HG02642 (cell line): ENCODE data around the gene RPS10.

Experiments
- ATAC-seq: cut with Tn5 transposase; IDR thresholded peaks from one replicate; pipeline ENCODE4 v1.9.1; 2021; ENCODE audit warnings: mild to moderate bottlenecking; ENCODE audit not compliant: unreplicated experiment, poor library complexity

RPS10 gene

DNA sequence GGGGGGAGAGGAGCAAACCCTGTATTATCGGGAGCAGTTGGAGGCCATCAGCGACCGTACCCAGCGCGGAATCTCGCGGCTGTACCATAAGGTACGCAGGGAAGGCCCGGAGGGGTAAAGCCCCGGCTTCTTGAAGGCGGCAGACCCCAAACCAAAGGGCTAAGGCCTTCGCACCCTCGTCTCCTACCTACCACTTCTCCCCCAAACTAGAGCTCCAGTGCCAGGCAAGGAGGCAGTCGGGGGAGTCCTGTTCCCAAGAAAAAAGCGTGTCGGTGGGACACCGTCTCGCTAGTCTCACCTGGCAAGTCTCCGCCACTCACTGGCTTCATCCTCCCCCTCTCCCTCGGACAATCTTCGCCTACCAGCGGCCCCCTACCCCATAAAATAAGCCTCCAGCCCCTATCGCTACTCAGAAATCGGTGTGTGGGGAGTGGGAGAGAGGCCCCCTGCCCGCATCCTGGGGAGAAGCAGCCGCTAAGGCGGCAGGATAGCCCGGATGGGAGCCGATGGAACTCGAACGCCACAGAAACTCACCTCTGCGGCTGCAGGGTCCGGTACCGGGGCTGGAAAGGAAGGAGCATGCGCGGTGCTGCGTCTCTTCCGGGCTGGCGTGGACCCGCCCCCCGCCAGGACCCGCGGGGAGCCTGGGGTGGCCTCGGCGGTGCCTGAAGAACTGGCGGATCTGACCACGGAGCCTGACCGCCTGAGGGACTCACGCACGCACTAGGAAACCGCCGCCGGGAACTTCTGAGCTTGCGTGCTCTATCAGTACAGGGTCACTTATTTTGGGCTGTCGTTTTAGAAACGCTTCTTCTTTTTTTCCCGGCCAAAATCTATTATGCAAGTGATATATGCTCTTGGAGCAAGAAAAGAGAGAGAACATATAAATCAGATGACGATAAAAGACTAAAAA is at the start of gene RPS10:
TSS of gene RPS10 (minus strand) at position 572 of the 913 bp plus-strand sequence. CDS start 848 bp downstream, outside the sequence.
- peak; percentile 94 for ATAC-seq

DNA sequence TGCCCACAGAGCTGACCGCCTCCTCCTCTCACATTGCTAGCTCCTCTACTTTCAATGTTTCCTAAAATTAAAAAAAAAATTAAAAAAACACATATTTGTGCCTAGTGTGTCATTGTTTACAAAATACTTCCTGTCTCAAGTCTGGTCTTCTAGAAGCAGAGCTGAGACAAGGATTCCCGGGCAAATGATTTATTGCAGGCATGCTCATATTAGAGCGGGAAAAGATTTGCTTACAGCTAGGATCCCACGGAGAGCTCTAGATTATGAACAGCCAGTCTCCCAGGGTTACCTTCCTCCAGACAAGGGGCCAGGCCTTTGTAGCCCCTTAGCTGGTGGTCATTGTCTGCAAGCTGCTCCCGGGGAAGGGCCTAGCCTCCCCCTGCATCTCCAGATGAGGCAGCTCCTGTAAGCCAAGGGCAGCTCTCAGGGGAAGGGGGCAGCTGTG is 49.4 kb upstream of the RPS10 start:
- no peak for ATAC-seq

DNA sequence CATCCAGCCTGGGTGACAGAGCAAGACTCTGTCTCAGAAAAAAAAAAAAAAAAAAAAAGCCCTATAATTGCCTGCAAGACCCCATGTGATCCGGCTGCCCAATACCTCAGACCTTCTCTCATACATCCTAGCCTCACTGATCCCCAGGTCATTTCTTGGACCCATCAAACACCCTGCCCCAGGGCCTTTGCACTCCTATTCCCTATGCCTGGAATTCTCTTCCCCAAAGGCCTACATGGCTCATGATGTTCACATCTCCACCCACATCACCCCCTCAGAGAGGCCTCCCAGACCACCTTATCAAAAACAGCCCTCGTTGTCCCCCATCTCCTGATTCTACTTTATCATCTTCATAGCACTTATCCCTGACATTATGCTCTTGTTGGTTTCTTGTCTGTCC is 48.9 kb upstream of the RPS10 start:
- no peak for ATAC-seq

DNA sequence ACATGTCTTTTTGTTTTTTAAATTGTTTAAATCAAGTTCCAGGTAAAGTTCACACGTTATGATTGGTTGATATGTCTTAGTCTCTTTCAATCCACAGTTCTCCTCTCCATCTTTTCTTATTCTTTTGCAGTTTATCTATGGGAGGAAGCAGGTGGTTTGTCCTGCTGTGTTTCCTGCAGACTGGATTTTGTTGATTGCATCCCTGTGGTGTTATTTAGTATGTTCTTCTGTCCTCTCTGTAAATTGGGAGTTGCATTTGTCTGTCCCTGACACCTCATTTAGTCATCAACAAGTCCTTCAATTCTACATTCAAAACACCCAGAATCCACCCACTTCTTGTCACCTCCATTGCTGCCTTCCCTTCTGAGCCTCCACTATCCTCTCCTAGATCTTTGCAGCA is 48.1 kb upstream of the RPS10 start:
- no peak for ATAC-seq

DNA sequence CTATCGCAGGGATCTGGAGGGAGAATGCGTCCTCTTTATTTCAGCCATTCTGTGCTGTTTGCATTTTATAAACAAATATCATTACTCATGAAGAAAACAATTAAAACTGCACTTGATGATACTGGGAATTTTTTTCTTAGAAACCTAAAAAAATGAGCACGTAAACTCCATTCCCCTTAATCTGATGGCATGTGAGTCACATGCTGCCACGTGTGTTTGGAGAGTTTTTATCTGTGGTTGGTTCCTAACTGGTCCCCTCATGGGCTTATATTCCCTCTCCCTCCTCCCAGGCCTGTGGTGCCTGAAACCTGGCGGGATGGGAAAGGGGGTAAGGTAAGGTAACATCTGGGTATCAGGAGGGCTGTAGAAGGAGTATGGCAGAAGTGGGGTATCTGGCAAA is 46.6 kb upstream of the RPS10 start:
- no peak for ATAC-seq

DNA sequence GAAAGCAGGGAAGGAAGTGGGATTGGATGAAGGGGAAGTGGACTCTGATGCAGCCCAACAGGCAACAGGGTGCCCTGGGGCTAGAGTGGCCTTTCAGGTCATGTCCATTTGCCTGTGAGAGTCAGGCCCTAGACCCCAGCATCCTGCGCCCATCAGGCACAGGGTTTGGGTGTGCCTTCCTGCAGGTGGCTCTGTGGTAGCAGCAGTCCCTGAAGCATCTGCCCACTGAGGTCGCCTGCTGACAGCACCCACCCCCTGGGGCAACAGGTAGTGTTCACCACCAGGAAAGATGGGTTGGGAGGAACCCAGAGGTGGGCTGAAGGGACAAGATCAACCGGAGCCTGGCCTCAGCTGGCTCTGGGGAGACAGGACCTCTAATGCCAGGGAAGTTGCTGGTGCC is 43.6 kb upstream of the RPS10 start:
- ATAC-seq = no peak

DNA sequence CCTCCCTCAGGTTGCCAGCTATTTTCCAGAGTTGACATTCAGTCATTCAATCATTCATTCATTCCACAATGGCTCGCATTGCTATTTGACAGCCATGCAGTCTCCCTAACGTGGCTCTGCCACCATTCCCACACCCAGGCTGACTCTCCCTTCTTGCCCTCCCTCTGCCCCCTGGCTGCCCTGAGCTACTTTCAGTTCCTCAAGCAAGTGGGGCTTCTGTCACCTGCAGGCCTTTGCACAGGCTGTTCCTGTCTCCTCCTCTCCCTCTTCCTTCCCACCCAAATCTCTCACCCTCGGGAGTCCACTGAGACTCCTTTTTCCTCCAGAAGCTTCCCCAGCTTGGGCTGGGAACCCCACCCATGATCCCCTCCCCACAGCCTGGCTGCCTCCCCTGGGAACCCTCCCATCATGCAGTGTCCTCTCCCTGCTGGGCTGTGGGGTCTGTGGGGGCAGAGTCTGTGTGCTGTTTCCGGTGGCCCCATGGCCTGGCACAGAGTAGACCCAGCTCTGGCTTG is 42.6 kb upstream of the RPS10 start:
- ATAC-seq = peak; percentile 62

DNA sequence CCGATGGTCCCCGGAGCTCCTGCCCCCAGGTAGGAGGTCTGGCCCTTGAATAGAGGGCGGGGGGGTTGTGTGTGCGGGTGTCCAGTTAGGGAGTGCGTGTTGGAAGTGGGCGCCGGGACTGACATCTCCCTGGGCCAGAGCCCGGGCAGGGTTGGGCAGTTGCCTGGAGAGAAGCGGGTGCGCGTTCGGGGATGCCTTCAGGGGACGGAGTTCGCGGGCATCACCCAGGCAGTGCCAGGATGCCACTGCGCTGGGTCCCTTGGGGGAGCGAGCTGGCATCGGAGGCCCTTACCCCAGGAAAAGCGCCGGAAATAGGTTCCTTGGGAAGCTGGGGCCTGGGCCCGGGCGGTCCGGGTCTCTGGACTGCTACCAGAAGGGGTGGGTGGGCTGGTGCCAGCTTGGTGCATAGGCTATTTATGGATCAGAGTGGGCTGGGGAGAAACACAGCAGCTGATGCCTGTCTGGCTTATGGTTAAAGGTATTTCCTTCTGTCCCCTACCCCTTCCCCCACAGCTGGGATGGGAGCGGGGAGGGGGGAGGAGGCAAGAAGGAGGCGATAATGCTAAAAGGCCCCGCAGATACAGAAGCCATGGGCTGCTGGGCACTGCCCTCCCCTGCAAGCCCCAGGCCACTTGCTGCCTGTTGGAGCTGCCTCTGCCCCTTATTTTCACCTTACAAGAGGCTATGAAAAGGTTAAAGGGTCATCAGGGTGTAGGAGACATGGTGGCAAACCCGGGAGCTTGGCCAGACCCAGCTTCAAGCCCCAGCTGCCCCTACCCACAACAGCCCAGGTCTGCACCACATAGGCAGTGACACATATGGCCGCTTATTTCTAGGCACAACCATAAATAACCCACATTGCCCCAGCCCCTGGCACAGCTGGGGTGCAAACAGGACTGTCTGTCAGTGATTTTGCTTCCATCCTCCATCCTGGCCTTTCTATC is 40.6 kb upstream of the RPS10 start:
- no peak for ATAC-seq

DNA sequence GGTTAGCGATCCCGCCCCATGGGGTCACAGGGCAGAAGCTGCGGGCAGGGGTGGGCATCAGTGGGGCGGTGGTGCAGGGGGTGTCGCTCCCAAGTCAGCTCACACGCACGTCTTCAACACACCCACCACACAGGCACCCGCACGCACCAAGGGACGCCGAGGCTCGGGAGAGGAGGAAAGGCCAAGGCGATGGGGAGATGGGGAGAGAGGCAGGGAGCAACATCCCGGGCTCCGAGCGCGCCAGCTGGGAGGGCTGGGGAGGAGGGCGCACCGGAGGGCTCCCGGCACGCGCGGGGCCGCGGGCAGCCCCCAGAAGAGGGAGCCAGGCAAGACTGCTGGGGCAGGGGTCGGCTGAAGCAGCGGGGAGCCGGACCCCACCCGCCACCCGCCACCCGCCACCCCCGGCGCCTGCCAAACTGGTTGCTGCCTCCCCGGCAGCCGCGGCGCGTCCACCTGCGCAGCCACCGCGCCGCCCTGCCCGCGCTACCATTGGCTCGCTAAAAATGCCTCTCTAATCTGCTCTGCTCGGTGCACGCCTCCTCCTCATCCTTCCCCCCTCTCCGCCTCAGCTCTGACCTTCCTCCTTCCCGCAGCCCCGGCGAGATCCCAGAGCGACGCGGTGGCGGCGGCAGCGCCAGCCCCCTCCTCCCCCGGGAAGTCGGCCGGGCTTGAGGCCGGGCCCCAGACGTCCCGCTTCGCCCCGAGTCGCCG is 39.8 kb upstream of the RPS10 start, which contains the start of gene PACSIN1:
TSS of gene PACSIN1 (plus strand) at position 546 of the 711 bp plus-strand sequence. CDS start 60,230 bp downstream, outside the sequence.
- ATAC-seq = no peak

DNA sequence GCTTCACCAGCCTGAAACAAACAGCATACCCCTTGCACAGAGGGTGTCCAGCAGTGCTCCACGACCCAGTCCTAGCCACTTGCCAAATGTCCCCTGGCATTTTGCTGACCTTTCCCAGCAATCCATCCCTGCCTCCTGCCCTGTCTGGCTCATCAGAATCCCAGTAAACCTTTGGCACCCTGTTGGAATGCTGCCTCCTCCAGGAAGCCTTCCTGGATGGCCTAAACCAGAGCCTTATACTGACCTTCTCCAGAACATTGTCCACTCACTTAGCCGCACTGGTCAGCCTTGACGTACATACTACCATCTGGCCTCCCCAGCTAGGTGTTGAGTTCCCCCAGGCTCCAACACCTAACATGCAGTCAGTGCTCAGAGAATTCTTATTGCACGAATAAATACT is 38.0 kb upstream of the RPS10 start:
- ATAC-seq = no peak

DNA sequence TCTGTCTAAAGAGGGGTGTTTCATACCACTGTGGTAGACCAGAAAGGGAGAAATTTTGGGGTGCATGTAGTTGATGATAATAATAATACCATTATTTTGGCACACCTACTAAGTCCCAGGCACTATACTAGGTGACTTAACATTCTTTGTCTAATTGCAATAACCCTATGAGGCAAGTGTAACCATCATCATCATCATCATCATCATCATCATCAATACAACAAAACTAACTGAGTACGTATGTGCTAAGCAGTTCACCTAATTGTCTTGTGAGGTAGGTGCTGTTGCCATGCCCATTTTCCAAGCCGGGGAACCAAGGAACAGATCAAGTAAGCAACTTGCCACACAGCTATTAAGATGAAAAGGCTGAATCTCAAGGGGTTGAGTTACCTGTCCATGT is 37.4 kb upstream of the RPS10 start:
- ATAC-seq = no peak

DNA sequence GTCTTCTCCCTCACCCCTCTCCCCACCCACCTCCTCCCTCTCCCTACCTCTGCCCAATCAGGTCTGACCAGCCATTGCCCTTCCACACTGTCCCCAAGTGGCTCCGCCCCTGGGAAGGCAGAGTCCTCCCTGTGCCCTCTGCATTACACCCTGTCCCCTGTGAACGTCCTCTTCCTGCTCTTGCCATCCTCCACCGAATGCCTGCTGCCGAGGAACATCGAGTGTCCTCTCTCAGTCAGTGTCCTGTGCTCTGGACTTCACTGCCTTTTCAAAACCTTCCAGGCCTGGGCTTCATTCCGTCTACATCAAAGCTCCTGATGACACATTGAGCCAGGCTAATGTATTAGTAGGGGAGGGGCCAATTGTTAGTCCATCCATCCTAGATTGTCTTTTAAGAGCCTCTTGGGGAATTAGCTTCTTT is 36.7 kb upstream of the RPS10 start:
- no peak for ATAC-seq

DNA sequence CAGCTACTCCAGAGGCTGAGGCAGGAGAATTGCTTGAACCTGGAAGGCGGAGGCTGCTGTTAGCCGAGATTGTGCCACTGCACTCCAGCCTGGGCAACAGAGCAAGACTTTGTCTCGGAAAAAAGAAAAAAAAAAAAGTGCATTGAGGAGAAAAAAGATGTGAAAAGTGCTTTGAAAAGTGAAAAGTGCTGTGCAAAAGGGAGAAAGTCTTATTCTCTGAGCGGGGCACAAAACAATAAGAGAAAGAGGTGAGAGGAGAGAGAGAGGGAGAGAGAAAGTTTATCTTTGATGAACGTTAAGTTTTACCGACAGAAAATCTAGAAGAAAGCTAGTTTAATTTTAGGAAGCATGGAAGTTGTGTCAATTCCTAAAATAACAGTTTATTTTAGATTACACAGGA is 36.1 kb upstream of the RPS10 start:
- no peak for ATAC-seq

DNA sequence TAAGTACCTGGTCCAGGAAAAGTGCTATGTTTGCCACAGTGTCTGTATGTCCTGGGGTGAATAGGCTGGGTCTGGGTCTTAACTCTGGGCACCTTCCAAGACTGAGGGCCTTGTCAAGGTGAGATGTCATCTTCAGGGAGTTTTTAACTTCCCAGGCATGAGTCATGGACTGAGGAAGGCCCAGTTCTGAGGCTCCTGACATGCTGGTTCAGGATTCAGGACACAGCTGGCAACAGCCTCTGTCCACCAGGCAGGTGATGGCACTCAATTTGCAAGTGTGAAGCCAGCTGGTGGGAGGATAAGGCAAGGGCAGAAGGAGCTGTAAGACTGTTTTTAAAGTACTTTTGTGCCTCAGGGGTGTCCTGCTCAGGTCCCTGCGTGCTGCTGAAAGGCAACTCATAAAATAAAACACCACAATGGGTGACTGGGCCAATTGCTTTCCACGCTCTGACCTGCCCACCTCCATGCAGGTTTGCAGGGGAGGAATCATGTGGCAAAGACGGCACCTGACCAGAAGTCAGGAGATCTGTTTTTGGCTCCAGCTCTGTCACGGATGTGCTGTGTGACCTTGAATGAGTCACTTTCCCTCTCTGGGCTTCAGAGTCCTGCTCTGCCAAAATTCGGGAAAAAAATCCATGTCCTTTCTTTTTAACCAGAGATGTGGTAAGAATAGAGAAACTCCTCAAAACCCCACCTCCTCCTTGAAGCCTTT is 35.1 kb upstream of the RPS10 start:
- ATAC-seq = no peak

DNA sequence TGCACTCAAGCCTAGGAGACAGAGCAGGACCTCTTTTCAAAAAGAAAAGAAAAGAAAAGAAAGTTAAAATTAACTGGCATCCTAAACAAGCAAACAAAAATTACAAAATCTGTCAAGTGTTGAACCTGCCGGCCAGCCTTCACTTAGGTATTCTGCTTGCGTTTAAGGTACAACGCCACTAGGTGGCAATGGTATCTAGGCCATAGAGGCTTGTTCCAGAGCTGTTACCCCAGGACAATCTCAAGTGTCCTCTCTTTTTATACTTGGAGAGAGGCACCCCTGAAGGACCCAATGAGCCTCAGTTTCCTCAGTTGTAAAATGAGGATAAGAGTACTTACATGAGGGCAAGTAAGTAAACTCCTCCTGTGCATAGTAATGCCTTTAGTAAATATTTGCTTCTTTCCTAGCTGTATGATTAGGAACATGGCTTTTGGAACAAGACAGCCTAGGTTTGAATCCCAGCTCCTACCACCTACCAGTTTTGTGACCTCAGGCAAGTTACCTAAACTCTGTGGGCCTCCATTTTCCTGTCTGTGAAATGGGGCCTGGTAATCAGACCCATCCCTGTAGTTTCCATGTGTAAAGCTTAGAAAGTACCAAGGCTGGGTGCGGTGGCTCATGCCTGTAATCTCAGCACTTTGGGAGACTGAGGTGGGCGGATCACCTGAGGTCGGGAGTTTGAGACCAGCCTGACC is 34.2 kb upstream of the RPS10 start:
- ATAC-seq = no peak

DNA sequence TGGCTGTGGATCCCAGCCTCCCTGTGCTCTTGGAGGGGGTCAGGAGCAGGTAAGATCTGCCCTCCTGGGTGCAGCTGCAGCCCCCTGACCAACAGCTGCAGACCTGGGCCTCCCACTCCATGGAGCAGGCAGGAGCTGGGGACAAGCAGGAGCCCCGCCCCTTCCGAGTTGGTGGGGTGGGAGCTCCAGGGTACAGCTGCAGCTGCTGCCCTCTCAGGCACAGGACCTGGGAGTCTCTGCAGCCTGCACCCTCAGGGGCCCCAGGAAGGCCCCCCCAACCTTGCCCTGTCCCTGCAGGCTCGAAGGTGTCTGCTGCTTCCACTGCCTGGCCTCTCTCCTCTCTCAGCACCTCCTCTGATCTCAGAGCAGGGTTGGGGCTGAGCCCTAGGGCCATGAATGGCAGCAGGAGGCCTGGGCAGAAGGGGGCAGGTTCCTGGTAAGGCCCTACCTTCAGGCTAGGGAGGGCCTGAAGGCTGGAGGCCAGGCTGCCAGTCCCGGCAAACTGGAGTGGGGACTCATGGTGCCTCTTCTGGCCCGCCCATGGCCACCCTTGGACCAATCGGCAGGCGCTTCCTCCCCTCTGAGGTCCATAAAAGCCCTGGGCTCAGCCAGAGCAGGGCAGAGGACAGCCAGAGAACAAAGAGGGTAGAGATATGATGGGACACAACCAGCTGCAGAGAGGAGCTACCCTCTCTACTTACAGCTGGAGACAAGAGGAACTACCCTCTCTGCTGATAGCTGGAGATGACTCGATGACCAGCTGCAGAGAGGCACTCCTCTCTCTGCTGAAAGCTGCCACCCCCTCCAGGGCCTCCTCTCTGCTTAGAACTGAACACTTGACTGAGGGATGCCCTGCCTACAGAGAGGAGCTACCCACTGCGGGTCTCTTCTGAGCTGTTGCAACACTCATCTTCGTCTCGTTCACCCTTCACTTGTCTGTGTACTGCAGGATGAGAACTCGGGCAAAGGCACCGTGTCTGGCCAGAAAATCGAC is 32.2 kb upstream of the RPS10 start:
- ATAC-seq = no peak

DNA sequence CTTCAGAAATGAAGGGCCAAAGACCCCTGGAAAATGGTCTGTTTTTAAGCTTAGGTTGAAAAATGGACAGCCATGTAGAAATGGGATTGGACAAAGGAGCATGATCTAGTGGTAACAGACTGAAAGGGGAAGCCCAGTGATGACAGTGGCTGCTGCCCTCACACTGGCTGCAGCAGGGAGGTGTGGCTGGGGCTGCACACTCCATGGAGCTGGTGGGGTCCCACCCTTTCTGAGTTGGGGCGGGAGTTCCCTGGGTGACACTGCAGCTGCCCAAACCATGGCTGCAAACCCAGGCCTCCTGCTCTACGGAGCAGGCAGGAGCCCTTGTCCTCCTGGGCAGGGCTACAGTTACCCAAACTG is 31.5 kb upstream of the RPS10 start:
- no peak for ATAC-seq

DNA sequence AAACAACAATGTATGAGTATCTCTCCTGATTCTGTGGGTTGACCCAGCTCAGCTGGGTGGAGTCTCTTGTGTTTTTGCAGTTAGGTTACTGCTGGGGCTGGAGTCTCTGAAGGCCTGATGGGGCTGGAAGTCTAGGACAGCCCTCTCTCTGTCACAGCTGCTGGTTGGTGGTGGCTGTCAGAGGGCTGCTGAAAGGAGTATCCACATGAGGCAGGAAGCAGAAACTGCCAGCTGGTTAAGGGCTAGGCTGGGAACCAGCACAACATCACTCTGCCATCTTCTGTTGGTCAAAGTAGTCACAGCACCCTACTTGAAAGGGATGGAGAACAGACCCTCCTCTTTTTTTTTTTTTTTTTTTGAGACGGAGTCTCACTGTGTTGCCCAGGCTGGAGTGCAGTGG is 30.0 kb upstream of the RPS10 start:
- ATAC-seq = no peak
